22Rv1 (cell line): ENCODE data around the gene SLC16A1.

ENCODE experiments used
- ZFX ChIP-seq: fragments of 450-650 bp; IDR thresholded peaks from 2 replicates; pipeline ENCODE4 v1.6.1; 2017; ENCODE audit warnings: antibody characterized with exemption, borderline replicate concordance
- TF ChIP-seq, protein P1 (sequence below): fragments of 450-650 bp; IDR thresholded peaks from 2 replicates; pipeline ENCODE4 v1.5.1; 2017; ENCODE audit warnings: mild to moderate bottlenecking

DNA sequence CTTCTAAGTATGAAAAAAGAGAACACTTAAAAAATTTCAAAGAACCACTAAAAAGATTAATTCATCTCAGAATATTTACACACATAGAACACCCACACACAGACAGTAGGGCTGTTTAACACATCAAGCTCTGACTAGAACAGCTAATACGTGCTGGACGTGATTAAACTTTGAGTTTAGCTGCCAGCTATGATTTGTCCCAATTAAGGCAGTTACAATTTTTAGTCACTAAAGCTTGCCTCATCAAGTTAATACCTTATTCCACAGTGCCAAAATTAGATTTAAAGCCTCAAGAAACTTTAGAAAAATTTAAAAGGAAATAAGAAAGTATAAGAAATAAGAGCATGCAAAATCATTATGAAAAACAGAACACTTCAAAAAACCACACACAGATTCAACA lies 18.9 kb downstream of the SLC16A1 start:
- TF ChIP-seq, protein P1, sequence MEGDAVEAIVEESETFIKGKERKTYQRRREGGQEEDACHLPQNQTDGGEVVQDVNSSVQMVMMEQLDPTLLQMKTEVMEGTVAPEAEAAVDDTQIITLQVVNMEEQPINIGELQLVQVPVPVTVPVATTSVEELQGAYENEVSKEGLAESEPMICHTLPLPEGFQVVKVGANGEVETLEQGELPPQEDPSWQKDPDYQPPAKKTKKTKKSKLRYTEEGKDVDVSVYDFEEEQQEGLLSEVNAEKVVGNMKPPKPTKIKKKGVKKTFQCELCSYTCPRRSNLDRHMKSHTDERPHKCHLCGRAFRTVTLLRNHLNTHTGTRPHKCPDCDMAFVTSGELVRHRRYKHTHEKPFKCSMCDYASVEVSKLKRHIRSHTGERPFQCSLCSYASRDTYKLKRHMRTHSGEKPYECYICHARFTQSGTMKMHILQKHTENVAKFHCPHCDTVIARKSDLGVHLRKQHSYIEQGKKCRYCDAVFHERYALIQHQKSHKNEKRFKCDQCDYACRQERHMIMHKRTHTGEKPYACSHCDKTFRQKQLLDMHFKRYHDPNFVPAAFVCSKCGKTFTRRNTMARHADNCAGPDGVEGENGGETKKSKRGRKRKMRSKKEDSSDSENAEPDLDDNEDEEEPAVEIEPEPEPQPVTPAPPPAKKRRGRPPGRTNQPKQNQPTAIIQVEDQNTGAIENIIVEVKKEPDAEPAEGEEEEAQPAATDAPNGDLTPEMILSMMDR: no peak
- TF ChIP-seq ZFX: no peak
